HFF-Myc (cell line): ENCODE measurements around the gene FXYD2.
"Not testable (repeated sequence)": the region's sequence is repeated elsewhere in the genome, so short reads cannot be mapped to it uniquely, and the experiment has no call there.

Source experiments
- DNase-seq: peaks from one replicate; pipeline ENCODE4 v3.0.0-alpha.2; 2011; ENCODE audit warnings: low read depth; ENCODE audit errors: extremely low read depth
- H3K4me3 ChIP-seq: replicated peaks from 2 replicates; pipeline ENCODE4 v1.5.1; 2011; ENCODE audit warnings: low read depth, mild to moderate bottlenecking, control low read depth, low read length
- TF ChIP-seq, protein P1 (sequence below): IDR thresholded peaks from 2 replicates; pipeline ENCODE4 v1.5.1; 2012; ENCODE audit warnings: mild to moderate bottlenecking, low read depth, low read length, control low read depth; ENCODE audit errors: missing control alignments

Gene FXYD2

DNA sequence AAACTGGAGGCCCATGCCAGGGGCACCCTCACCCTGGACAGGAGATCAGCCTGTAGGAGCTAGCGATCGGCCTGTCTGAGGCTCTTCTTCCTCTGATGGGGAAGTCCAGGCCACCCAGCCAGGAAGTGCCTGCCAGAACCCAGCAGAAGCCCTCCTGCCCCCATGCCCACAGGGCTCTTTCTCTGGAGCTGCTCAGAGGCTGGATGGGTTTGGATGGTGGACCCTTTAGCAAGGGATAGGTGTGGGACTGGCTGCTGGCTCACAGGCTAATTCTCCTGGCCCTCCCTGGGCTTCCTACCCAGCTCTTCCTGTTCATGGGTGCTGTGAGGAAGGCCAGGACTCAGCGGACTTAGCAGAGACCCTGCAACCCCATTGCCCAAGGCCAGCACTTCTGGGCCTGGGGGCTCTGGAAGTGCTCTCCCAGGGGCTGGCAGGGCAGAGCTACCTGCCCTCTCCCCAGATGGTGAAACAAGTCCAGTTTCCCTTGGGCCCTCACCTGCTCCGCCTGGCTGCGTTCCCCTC lies 7.6 kb downstream of the FXYD2 start:
- H3K4me3 ChIP-seq, result no peak overlapping the region
- DNase-seq, result no peak
- TF ChIP-seq, protein P1, sequence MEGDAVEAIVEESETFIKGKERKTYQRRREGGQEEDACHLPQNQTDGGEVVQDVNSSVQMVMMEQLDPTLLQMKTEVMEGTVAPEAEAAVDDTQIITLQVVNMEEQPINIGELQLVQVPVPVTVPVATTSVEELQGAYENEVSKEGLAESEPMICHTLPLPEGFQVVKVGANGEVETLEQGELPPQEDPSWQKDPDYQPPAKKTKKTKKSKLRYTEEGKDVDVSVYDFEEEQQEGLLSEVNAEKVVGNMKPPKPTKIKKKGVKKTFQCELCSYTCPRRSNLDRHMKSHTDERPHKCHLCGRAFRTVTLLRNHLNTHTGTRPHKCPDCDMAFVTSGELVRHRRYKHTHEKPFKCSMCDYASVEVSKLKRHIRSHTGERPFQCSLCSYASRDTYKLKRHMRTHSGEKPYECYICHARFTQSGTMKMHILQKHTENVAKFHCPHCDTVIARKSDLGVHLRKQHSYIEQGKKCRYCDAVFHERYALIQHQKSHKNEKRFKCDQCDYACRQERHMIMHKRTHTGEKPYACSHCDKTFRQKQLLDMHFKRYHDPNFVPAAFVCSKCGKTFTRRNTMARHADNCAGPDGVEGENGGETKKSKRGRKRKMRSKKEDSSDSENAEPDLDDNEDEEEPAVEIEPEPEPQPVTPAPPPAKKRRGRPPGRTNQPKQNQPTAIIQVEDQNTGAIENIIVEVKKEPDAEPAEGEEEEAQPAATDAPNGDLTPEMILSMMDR, result no peak

DNA sequence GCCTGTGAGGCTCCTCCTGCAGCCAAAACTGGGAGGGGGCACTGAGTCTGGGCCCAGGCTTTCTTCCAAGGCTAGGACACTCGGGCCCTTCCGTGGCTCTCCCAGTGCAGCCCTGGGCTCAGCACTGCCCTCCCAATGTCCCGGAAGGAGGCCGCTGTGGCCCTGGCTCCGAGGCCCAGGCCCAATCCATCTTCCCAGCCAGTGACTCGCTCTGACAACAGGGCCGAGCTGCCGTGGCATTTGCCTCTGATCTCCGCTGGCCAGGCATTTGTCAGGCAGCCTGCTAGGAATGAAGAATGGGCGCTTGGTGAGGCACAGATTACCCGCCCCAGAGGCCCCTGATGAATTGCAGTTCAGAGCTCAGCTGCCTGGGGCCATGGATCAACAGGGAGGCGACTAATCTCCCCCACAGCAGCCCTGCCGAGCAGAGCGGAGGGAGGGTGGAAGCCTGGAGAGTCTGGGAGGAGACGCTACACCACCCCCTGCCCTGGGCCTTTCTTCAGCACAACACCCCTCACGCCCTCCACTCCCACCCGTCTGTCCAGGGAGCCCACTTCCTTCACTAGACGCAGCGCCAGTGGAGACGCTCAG lies 8.3 kb downstream of the FXYD2 start:
- H3K4me3 ChIP-seq, result no peak overlapping the region
- no peak for DNase-seq
- TF ChIP-seq, protein P1, result no peak

DNA sequence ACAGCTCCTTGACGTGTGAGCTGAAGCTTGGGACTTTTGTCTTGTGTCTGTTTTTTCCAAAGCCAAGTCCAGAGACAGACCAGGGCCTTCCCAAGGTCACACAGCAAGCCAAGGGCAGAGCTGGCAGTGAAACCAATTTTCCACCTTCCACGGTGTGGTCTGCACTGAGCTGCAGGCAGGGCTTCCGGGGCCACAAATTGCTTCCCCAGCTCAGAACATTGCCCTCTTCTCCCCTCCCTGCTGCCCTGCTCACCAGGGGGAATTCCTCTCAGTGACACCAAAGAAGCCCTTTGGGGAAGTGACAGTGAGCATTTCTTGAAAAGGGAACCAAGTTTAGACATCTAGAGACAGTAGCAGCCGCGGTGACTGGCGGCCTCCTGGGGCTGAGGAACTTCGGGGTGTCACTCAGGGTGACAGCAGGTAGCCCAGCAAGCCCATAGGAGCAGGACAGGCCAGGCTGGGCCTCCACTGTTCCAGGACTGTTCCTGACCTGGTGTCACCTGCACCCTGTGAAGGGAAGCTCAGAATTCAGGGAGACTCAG lies 9.2 kb downstream of the FXYD2 start:
- TF ChIP-seq, protein P1, result no peak
- no peak for DNase-seq
- no peak overlapping the region for H3K4me3 ChIP-seq

DNA sequence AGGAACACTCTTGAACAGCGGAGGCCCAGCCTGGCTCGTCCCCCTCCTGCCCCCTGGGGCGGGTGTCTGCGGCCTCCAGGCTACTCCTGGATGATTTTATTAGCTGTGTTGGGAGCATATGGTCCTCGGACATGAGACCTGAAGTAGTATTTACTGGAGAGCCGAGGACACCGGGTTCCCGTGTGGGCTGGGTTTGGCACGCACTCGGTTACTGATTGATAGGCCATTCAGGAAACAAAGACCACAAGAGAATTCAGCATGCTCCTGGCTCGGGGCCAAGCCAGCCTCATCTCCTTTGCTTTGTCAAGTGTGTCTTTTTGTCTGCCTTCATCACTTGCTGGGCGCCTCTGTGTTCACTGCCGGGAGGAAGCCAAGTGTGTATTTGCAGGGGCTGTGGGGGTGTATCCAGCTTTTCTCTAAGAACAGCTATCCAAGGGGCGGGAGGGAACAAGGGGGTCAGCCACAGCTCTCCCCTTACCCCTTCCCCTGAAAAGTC lies 9.7 kb downstream of the FXYD2 start:
- no peak overlapping the region for H3K4me3 ChIP-seq
- TF ChIP-seq, protein P1, result no peak
- no peak for DNase-seq

DNA sequence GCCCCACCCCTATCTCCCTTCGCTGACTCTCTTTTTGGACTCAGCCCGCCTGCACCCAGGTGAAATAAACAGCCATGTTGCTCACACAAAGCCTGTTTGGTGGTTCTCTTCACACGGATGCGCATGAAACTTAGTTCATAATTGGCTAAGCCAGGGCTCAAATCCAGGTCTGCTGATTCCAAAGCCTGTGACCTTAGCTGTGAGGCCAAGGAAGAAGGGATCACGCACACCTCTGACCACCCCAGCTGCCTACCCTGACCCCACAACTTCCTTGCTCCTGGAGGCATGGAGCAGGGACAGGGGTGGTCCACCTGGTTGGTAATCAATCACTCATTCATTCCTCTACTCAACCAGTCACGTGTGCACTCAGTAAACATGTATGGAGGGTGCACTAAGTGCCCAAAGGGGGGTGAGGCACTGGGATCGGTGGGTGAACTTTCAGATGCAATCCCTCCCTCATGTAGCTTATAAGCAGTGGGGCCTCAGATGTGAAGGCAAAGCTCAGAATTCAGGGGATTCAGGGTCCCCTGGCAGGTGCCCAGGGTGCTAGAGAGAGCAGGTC lies 10.3 kb downstream of the FXYD2 start:
- H3K4me3 ChIP-seq, result no peak overlapping the region
- TF ChIP-seq, protein P1, result no peak
- no peak for DNase-seq

DNA sequence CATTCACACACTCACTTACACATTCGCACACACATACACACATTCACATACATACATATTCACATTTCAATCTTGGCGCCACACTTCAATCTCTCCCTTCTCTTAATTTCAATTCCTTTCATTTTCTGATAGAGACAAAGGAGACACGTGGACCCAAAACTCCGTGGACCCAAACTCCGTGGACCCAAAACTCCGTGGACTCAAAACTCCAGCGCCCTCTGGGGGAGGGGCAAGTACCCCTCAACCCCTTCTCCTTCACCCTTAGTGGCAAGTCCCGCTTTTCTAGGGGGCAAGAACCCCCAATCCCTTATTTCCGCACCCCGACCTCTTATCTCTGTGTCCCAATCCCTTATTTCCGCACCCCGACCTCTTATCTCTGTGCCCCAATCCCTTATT lies 14.5 kb downstream of the FXYD2 start:
- not testable (repeated sequence) for H3K4me3 ChIP-seq, DNase-seq

DNA sequence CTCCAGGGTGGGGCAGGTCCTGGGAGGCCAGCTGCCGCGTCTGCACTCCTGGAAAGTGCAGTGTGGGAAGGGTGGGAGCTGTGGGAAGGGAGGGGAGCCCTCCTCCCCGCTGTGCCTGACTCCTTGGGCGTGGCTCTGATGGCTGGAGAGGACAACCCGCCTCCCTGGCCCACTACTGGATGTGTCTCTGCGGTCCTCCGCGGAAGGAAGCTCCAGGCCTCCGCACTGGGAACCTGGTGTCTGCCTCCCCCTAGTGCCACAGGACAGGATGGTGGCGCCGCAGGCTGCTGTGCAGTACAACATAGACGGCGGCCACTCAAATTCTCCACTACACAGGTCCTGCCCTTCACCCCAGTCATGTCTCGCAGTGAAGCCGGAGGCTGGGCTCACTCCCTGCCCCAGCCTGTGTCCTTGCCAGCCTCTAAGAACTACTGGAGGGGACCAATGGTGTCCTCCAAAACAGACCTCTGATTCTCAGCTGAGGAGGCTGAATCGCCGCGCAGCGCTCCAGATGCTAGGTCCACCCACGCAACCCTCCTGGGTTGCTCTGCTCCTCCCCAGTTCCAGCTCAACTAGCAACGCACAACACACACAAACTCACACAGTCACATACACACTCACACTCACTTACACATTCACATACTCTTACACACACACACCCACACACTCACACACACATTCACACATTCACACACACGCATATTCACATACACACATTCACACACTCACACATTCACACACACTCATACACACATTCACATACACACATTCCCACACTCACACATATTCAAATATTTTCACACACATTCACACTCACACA lies 15.1 kb downstream of the FXYD2 start:
- no peak overlapping the region for H3K4me3 ChIP-seq
- no peak for DNase-seq
- TF ChIP-seq, protein P1, result peak; percentile 25
